Urothelium cell line (cell line): ENCODE results near the gene PIP5K1B.
A peak's percentile ranks its signal among the peaks of the same experiment; 100 is the strongest.
"Not testable (repeated sequence)": the region's sequence is repeated elsewhere in the genome, so short reads cannot be mapped to it uniquely, and the experiment has no call there.

Source experiments
- DNase-seq: peaks from one replicate; pipeline ENCODE4 v3.0.0; 2011; ENCODE audit warnings: low spot score, mixed read lengths
- FAIRE-seq: peaks from 2 replicates; lab custom pipeline; 2011; peaks lifted over from hg19 to GRCh38; lab: Jason Lieb, UNC

The PIP5K1B gene, protein sequence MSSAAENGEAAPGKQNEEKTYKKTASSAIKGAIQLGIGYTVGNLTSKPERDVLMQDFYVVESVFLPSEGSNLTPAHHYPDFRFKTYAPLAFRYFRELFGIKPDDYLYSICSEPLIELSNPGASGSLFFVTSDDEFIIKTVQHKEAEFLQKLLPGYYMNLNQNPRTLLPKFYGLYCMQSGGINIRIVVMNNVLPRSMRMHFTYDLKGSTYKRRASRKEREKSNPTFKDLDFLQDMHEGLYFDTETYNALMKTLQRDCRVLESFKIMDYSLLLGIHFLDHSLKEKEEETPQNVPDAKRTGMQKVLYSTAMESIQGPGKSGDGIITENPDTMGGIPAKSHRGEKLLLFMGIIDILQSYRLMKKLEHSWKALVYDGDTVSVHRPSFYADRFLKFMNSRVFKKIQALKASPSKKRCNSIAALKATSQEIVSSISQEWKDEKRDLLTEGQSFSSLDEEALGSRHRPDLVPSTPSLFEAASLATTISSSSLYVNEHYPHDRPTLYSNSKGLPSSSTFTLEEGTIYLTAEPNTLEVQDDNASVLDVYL

DNA sequence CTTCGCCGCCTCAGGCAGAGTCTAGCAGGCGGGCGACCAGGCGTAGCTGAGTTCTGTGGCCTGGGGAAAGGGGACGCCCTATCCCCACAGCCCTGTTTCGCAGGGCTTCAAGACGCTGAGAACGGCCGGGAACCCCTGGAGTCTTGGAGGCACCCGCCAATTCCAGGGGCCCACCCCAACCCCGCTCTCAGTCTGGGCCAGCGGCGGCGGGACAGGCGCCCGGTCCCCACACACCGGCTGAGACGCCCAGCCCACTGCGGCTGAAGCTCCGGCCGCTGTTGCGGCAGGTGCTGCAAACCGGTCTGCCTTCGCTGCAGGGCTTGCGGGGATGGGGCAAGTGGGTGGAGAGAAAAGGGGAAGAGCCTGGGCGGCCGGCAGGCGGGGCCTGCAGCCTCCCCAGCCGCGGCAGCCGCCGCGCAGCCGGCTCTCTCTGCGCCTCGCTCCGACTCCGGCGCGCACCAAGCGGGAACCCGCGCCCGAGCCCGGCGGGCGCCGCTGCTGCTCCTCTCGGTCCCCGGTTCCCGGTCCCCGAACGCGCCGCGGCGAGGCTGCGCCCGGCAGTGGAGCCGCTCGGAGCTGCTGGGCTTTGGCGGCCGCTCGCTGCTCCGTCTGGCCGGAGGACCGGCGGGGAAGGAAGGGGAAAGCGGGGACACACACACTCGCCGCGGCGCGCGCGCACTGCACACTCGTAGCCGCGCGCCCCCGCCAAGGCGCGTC is at the start of gene PIP5K1B:
Gene PIP5K1B (plus strand): TSS at position 427 of the 717 bp plus-strand sequence. CDS start 117,375 bp downstream, outside the sequence.
- FAIRE-seq = no peak

DNA sequence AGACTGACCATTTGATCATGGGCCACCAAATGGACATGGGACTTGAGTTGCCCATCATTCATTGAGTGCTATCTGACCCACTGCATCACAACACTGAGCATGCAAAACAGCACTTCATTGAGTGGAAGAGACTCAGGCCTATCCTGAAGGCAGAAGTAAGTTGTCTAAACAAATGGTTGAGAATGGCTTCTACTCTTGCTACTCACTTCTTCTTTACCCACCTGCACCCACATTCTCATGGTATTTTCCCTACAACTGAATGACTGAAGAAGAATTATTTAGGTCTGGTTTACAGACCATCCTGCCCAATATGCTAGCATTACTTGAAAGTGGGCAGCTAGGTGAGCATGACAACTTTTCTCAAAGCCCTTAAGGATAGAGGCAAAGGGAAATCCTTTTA is 41.0 kb upstream of the PIP5K1B start:
- no peak for DNase-seq
- no peak for FAIRE-seq

More for the DNA sequence above, at the start of gene PIP5K1B:
- peak; percentile 86 for DNase-seq

DNA sequence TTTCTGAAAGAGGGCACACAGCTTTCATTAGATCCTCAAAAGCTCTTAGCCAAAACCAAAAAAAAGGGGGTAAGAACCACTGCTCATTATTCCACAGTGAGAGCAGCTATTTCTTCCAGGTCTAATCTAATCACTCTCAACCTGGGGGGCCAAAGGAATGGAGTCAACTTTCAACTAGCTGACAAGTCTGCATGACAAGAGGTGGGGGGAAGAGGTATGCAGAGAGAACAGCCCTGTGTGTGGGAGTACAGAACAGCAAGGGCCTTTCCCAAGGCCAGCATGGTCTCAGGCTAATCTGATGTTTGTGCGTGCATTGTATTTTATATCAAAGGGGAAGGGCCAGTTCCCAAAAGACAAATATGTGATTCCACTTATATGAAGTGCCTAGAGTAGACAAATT is 36.9 kb upstream of the PIP5K1B start:
- FAIRE-seq (no peak), DNase-seq (no peak)

DNA sequence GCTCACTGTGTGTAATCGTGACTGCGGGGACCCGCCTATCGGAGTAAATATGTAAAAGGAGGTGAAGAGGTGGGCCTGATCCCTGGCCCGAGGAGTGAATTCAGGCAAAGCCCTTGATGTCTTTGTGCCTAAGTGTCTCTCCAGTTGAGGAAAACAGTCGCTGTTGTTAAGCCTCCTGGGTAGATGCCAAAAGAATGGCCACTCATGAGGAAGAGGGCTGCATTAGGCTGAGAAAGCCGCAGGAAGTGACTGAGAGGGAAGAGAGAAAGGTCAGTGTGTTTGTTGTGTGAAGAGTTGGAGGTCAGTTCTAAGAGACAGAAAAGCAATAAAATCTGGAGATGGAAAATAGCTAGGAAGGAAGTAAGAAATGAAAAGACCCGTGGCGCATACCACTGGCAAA is 35.8 kb upstream of the PIP5K1B start:
- DNase-seq = no peak
- no peak for FAIRE-seq

DNA sequence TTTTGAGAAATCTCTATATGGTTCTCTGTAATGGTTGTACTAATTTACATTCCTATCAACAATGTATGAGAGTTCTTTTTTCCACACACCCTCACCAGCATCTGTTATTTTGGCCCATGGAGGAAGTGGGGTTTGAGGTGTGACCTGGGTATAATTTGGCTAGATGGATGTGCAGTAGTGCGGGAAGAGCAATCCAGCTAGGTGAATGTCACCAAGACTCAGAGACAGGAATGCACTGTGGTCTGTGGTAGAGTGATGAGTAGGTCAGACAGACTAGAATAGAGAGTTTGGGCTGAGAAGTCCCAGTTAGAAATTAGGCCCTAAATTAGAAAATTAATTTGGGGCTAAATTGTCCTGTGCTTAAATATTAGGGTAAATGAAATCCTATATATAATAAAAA is 32.8 kb upstream of the PIP5K1B start:
- DNase-seq (no peak), FAIRE-seq (no peak)

DNA sequence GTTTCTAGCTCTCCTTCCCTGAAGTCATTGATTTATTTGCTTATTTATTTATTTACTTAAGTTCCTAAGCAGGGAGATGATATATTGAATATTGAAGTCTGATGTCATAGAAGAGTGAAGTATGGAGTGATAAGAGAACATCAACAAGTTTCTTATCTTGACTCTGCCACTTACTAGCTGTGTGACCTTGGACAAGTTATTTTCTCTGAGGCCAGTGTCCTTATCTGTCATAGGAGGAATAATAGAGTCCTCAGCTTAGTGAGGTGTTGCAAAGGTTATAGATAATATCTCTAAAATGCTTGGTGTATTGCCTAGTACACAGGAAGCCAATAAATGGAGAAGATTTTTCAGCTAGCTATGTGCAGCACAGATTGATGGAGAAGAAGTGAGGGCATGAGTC is 32.4 kb upstream of the PIP5K1B start:
- FAIRE-seq (no peak), DNase-seq (no peak)

DNA sequence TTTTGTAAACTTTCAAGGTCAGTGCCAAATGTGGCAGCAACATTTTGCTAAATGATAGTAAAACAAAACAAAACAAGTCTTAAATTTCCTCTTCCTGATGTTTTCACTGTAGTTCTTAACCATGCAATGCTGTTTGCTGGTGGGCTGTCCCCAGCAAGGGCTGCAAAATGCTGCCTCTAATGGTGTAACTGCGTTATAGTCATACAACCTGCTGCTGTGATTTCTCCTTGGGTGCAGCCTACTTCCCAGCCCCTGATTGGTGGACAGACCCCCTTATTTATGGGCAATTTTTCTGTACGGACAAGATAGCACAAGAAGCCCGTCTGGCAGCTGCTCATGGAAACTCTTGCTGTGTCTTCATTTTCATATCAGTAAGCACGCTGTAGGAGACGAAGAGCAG is 26.6 kb upstream of the PIP5K1B start:
- FAIRE-seq (no peak), DNase-seq (peak; percentile 22)

DNA sequence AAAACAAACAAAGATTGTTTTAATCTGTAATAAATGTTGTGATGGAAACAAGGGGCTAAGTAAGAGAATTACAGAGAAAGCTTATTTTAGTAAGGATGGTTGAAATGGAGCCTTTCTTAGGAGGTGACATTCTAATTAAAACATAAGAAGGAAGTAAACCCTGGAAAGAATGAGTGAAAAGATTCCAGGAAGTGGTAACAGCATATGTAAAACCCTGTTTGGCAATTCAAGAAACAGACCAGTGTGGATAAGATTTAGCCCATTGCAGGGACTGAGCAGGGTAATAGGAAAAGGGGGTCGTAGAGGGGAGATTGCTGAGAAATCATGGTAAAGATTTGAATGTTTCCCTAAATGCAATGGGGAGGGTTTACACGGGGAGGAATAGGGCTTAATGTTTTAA is 21.6 kb upstream of the PIP5K1B start:
- FAIRE-seq = no peak
- DNase-seq = no peak

DNA sequence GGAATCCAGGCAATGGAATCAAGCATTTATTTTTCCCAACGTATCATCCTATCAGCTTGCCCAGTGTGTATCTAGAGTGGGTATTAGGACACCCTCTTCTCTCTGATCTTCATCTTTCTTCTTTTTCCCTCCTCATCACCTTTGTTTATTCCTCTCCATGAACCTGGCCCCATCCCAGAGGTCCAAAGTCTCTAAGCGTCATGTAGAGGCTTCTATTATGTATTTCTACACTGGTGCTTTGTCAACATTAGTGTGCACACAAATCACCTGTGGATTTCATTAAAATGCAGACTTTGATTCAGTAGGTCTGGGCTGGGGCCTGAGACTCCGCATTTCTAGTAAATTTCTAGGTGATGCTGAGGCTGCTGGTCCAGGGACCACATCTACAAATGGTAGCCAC is 19.8 kb upstream of the PIP5K1B start:
- no peak for FAIRE-seq
- no peak for DNase-seq

DNA sequence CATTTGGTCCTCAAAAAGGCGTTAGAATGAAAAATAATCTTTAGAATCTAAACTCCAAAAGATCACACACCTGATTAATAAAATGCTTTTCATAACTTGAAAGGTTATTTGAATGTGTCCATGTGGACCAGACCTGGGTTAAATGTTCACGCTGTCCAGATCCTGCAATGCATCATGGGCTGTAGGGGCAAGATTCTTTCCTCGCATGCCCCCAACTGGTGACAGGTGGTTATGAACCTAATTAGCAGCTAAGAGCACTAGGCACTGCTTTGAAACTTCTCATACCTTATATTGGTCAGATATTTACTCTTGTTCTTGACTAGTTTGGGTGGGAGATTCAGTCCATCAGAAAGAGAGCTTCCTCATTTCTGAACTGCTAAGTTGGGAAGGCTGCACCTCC is 19.3 kb upstream of the PIP5K1B start:
- DNase-seq (peak; percentile 19), FAIRE-seq (no peak)

DNA sequence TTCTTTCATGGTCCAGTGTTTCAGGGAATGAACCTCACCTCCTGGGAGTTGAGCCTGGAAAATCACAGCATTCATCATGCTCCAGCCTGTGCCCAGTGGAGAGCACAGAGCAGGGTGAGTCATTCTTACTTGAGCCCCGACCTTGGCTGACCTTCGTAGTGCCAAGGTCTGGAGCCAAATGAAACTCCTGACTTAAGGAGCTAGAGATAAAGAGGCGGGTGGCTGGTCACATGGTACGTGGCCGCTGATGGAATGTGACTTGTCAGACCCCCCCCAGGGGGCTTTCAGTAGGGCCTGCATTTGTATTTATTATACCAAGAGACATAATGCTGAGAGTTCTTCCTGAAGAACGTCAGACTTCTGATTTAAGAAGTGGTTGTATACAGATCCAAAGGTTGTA is 15.0 kb upstream of the PIP5K1B start:
- no peak for FAIRE-seq
- peak; percentile 17 for DNase-seq

DNA sequence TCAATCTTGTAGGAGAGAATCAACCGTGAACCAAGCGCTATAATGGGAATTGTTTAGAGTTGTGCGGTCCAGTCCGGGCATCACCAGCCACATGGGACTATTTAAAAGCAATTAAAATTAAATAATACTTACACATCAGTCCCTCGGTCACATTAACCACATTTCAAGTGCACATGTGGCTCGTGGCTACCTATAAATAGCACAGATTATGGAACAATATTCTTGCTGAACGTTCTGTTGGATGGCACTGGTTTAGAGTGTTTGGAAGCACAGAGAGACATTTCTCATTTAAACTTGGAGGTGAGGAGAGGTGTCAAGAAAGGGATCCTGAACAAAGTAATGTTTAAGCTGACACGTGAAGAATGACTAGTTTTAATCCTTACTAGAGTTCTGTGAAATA is 12.5 kb upstream of the PIP5K1B start:
- no peak for FAIRE-seq
- no peak for DNase-seq

DNA sequence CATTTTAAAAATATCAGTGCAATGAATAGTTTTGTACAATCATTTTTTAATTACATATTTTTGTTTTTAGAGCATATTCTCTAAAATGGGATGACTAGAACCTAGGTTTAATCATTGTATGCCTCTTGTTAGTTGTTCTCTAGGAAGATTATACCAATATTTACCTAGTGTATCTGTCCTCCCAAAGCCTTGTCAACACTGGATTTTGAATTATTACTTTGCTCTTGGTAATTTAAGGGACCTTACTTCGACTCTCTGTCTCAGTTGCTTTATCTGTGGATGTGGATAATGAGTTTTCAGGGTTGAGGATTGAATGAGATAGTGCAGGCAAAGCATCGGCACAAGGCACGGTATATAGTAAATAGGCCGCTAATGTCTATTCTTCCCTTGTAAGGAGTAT is 10.9 kb upstream of the PIP5K1B start:
- no peak for FAIRE-seq
- DNase-seq = no peak

DNA sequence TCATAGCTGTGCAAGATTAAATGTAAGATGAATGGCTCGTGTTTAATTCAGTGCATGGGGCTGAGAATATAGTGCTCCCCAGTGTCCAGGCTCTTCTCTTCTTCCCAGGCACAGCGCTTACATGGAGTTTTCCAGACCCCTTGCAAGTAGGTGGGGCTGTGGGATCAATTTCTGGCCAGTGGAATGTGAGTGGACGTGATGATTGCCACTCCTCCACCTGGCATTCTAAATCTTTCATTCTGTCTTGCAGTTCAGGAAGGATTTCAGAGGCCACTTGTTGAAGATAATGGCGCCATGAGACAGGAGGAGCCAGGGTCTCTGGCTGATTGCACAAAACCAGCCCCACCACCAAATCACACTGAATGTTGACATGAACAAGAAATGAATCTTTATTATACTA is 7.2 kb upstream of the PIP5K1B start:
- no peak for FAIRE-seq
- no peak for DNase-seq

DNA sequence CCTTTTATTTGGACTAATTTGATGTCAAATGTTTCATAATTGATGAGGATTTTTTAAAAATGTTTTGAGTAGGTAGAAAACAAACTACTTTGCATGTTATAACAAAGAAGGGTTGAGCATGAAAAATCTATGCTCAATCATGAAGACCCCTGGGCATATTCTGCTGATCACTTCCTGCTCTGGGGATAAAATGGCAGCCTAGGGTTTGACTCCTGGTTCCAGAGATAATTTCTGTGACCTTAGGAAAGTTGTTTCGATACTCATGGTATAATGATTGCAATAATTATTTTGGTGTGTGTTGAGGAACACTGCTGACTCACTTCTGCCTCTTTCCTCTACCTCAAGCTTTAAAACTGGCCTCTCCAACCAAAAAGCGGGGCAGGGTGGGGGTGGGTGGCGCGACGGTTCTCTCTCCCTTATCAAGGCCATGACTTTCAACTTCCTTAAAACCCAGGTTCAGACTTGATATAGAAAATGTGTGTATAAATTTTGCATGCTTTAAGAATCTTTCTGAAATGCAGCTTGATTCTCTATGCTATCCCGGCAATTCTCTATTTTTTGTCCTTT is 6.0 kb upstream of the PIP5K1B start:
- FAIRE-seq (no peak), DNase-seq (no peak)

DNA sequence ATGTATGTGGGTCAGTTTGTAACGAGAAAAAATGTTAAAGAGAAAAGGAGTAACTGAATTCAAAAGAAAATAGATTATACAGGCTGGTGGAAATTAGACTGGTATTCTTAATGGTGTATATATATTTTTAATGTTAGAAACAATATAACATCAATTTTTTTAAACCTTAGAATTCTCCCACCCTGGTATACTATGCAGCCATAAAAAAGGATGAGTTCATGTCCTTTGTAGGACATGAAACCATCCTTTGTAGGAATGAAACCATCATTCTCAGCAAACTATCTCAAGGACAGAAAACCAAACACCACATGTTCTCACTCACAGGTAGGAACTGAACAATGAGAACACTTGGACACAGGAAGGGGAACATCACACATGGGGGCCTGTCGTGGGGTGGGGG is 5.4 kb upstream of the PIP5K1B start:
- DNase-seq, FAIRE-seq: not testable (repeated sequence)

DNA sequence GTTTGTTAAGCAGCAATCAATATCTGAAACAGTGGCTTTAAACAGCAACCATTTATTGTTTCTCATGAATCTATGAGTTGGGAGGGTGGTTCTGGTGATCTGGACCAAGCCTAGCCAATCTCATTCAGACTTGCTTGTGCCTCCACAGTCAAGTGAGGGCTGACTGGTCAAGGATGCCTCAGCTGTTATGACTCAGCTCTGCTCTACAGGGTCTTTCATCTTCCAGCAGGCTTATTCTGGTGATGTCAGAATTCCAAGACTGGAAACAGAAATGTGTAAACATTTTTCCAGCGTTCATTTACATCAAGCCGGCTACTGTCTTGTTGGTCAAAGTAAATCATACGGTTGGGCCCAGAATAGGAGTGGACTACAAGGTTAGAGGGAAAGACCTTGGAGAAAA is 2.5 kb upstream of the PIP5K1B start:
- DNase-seq (peak; percentile 21), FAIRE-seq (no peak)

DNA sequence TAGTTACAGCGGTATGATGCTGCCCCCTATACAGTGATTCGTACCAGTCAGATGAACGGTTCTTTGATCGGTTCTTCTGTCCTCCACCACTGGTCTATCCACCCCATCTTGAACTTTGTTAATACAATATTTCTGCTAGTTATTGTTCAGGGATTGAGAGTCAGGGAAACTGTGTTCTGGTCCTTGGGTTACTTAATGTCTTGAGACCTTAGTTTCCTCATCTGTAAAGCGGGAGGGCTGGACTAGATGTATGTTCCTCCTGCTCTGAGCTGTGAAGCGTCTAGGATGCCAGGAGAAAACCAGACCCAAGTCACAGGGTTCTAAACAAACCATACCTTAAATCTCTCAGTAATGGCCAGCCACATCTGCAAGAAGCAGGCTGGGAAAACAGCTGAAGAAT is 1.4 kb upstream of the PIP5K1B start:
- no peak for FAIRE-seq

DNA sequence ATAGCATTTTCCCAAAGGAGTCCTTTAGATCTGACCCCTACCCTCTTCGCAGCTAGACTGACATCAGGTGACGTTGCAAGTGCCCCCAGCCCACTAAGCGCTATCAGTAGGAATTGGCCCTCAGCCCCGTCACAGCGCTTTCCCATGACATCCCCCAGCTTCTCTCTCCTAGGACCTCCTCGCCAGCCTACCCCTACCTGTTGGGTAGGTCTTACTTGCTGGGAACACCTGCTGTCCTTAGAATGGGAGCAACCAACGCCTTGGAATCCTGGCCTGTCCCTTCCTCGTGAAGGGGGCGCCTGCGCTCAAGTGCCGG is 584 bp upstream of the PIP5K1B start:
- DNase-seq = peak; percentile 31
- FAIRE-seq = no peak

More for the DNA sequence above, 1.4 kb upstream of the PIP5K1B start:
- no peak for DNase-seq

DNA sequence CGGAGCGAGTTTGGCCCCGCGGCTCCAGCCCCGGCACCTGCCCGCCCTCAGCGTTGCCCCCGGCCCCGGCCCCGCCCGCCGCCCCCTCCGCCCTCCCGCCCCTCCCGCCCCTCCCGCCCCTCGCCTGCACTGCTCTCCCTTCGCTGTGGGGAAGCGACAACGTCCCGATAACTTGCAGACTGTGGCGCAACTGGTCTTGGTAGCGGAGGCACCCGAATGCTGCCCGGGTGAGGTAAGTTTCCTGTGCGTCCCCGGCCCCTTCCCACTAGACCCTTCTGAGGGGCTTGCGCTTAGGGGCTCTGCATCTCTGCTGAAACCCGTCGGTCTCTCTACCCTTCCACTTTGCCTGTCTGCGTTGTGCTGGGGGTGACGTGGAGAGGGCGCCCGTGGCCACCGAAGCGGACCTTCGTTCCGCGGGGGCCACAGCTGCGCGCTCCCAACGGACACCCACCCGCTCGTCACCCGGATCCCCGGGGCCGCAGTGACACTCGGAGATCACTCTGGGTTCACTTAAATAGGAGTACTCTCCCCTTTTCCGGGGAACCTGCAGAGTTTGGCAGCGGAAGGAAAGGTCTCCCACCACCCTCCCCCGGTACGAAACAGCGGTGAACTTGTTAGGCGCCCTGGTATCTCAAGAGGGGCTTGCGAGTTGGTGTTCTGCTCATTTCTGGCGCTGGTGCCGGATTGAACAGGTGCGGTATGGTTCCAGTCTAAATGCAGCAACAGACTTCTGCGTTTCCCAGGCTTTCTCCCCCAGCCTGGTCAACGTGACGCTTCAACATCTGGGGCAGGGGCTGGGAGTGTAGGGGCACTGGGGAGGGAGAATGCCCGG is 707 bp downstream of the PIP5K1B start:
- FAIRE-seq (no peak), DNase-seq (no peak)
